GM19467 (cell line): ENCODE results near the gene ZNF346.

Experiments used
- ATAC-seq: cut with Tn5 transposase; IDR thresholded peaks from one replicate; pipeline ENCODE4 v1.9.1; 2021; ENCODE audit warnings: mild to moderate bottlenecking, moderate library complexity; ENCODE audit not compliant: unreplicated experiment

Gene ZNF346

DNA sequence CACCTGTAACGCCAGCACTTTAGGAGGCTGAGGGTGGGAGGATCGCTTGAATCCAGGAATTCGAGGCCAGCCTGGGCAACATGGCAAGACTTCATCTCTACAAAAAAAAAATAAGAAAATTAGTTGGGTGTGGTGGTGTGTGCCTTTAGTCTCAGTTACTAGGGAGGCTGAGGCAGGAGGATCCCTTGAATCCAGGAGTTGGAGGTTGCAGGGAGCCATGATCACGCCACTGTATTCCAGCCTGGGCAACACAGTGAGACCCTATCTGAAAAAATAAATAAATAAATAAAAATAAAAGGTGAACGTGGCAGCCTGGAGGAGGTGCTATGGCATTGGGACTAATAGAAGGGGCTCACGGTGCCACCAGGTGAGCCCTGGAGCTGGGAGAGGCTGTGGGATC lies 71.3 kb downstream of the ZNF346 start:
- ATAC-seq: no peak

DNA sequence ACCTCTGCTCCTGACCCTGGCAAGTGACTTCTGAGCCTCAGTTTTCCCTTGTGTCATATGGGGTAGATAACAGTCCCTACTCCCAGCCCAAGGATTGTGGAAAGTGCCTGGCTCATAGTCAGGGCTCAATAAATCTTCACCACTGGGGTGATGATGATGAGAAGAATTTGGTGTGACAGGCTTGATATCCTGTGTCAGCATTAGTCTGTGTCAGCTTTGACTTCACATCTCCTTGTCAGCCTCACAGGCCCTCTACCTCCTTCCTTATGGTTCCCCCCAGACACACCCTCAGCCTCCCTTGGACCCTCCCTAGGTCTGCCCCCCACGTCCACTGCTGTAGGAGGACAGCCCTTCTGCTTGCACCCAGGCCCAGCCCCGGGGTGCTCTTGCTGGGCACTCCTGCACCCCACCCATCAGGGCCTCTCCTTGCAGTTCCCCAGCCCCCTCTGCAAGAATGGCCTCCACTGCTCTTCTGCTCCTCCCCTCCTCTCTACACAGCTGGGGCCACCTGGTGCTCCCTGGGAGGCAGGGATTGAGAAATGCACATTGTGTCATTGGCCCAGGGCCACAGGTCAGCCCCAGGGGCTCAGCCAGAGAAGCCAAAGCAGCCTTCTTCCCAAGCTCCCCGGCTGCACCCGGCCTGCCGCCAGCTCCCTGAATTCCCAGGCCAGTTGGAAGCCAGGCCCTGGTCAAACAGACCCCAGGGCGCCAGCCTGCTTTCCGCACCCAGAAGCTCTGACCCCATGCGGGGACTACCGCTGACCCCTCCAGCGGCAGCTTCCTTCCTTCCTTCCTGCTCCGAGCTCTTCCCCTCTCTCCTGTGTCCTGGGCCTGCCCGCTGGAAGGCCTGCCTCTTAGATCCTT lies 72.0 kb downstream of the ZNF346 start:
- no peak for ATAC-seq

DNA sequence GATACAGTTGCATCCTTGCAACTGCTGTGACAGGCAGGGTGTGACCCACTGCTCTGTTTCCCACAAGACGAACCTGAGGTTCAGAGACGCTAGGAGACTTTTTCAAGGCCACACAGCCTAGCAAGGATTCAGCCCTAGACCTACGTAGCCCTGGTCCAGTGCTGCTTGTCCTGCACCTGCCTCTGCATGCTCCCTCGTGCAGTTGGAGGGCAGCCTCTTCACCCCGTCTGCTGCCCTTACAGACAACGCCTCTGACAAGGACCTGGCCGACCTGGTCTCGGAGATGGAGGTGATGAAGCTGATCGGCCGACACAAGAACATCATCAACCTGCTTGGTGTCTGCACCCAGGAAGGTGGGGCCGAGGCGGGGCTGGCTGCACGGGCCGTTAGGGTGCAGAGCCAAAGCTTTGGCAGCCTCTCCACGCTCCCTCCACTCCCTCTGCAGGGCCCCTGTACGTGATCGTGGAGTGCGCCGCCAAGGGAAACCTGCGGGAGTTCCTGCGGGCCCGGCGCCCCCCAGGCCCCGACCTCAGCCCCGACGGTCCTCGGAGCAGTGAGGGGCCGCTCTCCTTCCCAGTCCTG lies 72.7 kb downstream of the ZNF346 start:
- no peak for ATAC-seq

DNA sequence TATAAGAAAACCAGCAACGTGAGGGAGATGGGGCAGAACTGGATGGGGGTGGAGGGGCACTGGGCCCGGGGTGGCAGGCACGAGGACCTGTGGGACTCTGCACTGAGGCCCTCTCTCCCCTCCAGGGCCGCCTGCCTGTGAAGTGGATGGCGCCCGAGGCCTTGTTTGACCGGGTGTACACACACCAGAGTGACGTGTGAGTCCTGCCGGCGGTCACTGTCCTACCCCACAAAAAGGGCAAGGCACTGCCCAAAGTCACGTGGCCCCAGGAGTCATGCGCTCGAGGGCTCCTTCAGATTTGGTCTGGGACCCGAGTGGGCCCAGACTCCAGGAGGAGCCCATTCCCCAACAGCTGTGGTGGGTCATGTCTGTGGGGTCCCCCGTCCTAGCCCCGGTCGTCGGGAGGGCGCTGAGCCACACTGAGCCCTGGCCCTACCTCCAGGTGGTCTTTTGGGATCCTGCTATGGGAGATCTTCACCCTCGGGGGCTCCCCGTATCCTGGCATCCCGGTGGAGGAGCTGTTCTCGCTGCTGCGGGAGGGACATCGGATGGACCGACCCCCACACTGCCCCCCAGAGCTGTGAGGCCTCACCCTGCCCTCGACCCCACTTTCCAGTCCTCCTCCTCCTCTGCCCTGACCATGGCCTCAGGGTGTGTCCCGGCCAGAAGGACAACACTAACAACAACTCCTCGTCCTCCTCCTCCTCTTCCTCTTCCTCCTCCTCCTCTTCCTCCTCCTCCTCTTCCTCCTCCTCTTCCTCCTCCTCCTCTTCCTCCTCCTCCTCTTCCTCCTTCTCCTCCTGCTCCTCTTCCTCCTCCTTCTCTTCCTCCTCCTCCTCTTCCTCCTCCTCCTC lies 73.9 kb downstream of the ZNF346 start:
- ATAC-seq: no peak

DNA sequence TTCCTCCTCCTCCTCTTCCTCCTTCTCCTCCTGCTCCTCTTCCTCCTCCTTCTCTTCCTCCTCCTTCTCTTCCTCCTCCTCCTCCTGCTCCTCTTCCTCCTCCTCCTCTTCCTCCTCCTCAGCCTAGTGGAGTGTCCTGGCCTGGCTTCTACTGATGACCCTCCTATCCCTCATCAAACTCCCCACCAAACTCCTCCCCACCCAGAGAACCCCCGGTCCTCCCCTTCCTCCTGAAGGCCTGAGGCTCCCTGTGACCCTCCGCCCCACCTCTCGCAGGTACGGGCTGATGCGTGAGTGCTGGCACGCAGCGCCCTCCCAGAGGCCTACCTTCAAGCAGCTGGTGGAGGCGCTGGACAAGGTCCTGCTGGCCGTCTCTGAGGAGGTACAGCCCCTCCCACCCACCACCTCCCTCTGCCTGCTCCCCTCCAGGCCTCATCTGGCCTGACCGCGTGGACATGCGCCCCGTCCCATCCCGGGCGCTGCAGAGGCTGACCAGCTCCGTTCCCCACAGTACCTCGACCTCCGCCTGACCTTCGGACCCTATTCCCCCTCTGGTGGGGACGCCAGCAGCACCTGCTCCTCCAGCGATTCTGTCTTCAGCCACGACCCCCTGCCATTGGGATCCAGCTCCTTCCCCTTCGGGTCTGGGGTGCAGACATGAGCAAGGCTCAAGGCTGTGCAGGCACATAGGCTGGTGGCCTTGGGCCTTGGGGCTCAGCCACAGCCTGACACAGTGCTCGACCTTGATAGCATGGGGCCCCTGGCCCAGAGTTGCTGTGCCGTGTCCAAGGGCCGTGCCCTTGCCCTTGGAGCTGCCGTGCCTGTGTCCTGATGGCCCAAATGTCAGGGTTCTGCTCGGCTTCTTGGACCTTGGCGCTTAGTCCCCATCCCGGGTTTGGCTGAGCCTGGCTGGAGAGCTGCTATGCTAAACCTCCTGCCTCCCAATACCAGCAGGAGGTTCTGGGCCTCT lies 74.8 kb downstream of the ZNF346 start:
- ATAC-seq: no peak

- ATAC-seq: no peak
Observed at GRCh38 chr5:177098120-177098469, 75.6 kb downstream of the ZNF346 start.

- no peak for ATAC-seq
Observed at GRCh38 chr5:177098470-177099141, 76.1 kb downstream of the ZNF346 start.

GRCh38 chr5:177099422-177100093 lies 77.1 kb downstream of the ZNF346 start:
- no peak for ATAC-seq

- no peak for ATAC-seq
Observed at GRCh38 chr5:177100714-177101121, 78.2 kb downstream of the ZNF346 start.

DNA sequence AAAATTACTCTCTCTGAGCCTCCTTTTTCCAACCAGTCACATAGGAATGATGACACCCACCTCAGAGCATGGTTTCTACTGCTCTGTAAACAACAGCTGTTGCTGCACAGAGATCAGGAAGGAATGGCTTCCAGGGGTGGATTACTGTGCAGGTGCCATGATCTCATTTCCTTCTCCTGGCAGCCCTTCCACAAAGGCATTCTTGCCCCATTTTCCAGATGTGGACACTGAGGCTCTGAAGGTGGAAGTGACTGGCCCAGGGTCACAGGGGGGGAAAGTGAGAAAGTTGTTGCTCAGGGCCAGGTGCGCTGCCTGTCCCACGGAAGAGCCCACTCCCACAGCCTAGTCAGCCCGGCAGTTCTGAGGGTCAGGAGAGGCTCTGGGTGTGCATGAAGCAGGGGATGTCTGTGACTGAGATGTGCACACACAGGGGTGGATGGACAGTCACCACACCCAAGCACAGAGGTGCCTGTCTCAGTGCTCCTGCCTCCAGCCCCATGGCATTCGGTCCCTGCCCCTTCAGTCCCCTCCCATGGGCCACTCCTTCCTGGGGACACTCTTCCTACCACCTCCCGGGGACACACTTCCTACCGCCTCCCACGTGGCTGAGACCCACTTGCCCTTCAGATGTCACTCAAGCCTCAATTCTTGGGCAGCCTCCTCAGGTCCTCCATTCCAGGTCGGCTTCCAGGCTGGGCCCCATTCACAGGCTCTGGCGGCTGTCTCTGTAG lies 81.2 kb downstream of the ZNF346 start:
- no peak for ATAC-seq

DNA sequence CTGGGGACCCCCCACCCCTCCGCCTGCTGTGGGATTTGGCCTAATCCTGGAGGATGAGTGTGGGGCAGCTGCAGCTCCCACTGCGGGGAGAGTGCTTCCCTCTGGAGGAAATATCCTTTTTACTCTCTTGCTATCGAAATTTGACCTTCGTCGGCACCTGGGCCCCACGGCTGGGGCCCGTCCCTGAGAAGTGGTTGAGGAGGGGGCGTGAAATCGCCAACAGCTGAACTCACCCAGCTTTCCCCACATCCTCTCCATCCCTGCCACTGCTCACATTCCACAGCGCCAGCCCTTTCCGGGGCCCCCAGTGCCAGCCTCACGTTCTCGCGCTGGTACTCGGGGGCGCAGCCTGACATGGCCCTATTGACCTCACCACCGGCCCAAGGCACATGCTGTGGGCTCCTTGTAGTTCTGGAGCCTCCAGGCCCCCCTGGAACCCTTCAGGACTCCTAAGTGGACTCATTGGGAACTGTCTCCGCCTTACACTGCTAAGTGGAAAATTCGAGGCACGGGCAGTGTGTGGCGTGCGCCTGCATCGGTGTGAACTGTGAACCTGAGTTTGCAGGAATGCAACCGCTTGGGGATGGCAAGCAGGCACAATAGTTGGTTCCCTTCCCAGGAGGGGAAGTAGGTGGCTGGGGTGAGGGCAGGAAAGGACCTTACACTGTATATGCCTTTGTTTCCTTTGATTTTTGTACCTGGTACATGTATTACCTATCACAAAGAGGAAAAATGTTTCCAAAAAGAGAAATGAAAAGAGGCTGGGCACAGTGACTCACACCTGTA lies 83.4 kb downstream of the ZNF346 start:
- ATAC-seq: no peak

DNA sequence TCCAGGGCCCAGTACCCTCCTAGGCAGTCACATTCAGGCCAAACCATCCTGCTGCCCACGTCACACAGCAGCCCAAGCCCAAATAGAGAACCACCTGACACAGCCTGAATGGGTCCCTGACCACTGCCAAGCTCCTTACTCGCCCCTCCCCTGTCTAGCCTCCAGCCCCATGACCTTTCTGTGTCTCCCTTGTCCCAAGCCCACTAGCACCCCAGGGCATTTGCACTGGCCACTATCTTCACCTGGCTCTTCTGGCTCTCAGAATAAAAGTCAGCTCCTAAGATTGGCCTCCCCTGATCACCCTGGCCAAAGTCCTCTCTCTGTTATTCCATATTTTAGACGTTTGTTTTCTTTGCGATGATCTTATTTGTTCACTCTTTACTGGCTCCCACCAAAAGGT lies 84.7 kb downstream of the ZNF346 start:
- no peak for ATAC-seq

- ATAC-seq: no peak
Observed at GRCh38 chr5:177109810-177110209, 87.3 kb downstream of the ZNF346 start.

- peak; percentile 49 for ATAC-seq
Observed at GRCh38 chr5:177111720-177112394, 89.4 kb downstream of the ZNF346 start.

- no peak for ATAC-seq
Observed at GRCh38 chr5:177112589-177113220, 90.2 kb downstream of the ZNF346 start.

- no peak for ATAC-seq
Observed at GRCh38 chr5:177113566-177114424, 91.3 kb downstream of the ZNF346 start.
